Right atrium auricular region (tissue), 2 donors: ENCODE measurements around the gene ADAM17. TPM values are rescaled to one million over a fixed set of nuclear protein-coding genes. Genes with fewer than 3 reads are reported as not detected.
"Not testable (repeated sequence)": the region's sequence is repeated elsewhere in the genome, so short reads cannot be mapped to it uniquely, and the experiment has no call there.

Experiments
- DNase-seq: peaks from one replicate; pipeline ENCODE4 v3.0.0-alpha.2; 2019; ENCODE audit warnings: low spot score
- H3K27ac ChIP-seq, 2 donors: fragments of 200-600 bp; sonication (generic); 1 replicate in 1 of 2; 2 replicates in 1 of 2; pipeline ENCODE4 v1.5.1; 2016 to 2019
- H3K27me3 ChIP-seq, 2 donors: fragments of 200-600 bp; sonication (generic); one replicate each; pipeline versions ENCODE4 v1.5.1 to v1.6.0; 2017 to 2019
- H3K36me3 ChIP-seq: fragments of 200-600 bp; sonication (generic); one replicate; pipeline ENCODE4 v1.5.1; 2016
- H3K4me1 ChIP-seq, 2 donors: fragments of 200-600 bp; sonication (generic); one replicate each; pipeline versions ENCODE4 v1.5.1 to v1.6.0; 2017 to 2019
- H3K4me3 ChIP-seq, 2 donors: fragments of 200-600 bp; sonication (generic); 1 replicate in 1 of 2; 2 replicates in 1 of 2; pipeline ENCODE4 v1.5.1; 2017 to 2019; ENCODE audit warnings: mild to moderate bottlenecking in 1 of 2, moderate library complexity in 1 of 2
- H3K9me3 ChIP-seq, 2 donors: fragments of 200-600 bp; sonication (generic); one replicate each; pipeline ENCODE4 v1.5.1; 2019
- CTCF ChIP-seq, 2 donors: fragments of 200-600 bp; sonication (generic); IDR thresholded peaks; one replicate each; pipeline ENCODE4 v1.5.1; 2019; ENCODE audit warnings: antibody characterized with exemption in 2 of 2
- total RNA-seq, 2 donors: library from RNA; depleted of rRNA; stranded (reverse); fragments of >200 nt; gene quantifications; one replicate each; pipeline ENCODE4 v1.1.0, GENCODE V29; 2016

The ADAM17 gene
- total RNA-seq, 2 donors from 2014 or later = 12.2 to 16.4 TPM

- no peak for DNase-seq
- no peak for TF ChIP-seq CTCF (IDR thresholded peaks at IDR 0.05)
- H3K36me3 ChIP-seq = peaks cover 25% of the 10 kb centered on the region
- peaks cover 0 to 23% of the 10 kb centered on the region in 2 donors for H3K9me3 ChIP-seq
- H3K27ac ChIP-seq = no peak overlapping the region
- H3K4me1 ChIP-seq = peaks cover 0 to 33% of the 10 kb centered on the region in 2 donors
- H3K4me3 ChIP-seq = no peak overlapping the region
- no peaks in the 10 kb centered on the region for H3K27me3 ChIP-seq
Measured at GRCh38 chr2:9595746-9596145, 40.1 kb upstream of the ADAM17 start.

- not testable (repeated sequence) for H3K27me3 ChIP-seq, DNase-seq, H3K4me3 ChIP-seq
- peaks cover 0 to 18% of the 10 kb centered on the region in 2 donors for H3K9me3 ChIP-seq
- H3K36me3 ChIP-seq = peaks cover 20% of the 10 kb centered on the region
- peaks cover 0 to 33% of the 10 kb centered on the region in 2 donors for H3K4me1 ChIP-seq
- peak overlapping the region in 1 of 2 donors; percentile 54 for H3K27ac ChIP-seq
Measured at GRCh38 chr2:9595256-9595655, 39.6 kb upstream of the ADAM17 start.

- H3K4me1 ChIP-seq = peaks cover 0 to 33% of the 10 kb centered on the region in 2 donors
- no peak for TF ChIP-seq CTCF (IDR thresholded peaks at IDR 0.05)
- H3K9me3 ChIP-seq = peaks cover 0 to 10% of the 10 kb centered on the region in 2 donors
- peak overlapping the region; percentile 4 to 54 for H3K27ac ChIP-seq
- no peaks in the 10 kb centered on the region for H3K27me3 ChIP-seq
- peaks cover 13% of the 10 kb centered on the region for H3K36me3 ChIP-seq
- H3K4me3 ChIP-seq = no peak overlapping the region
- DNase-seq = no peak
Measured at GRCh38 chr2:9594366-9595054, 38.9 kb upstream of the ADAM17 start.

- DNase-seq = no peak
- Histone ChIP-seq H3K27ac (peak overlapping the region in 1 of 2 donors; percentile 54), H3K36me3 (peaks cover 8% of the 10 kb centered on the region), H3K27me3 (no peaks in the 10 kb centered on the region), H3K4me3 (no peak overlapping the region), H3K4me1 (peaks cover 0 to 33% of the 10 kb centered on the region in 2 donors), H3K9me3 (peaks cover 0 to 4% of the 10 kb centered on the region in 2 donors)
- no peak for TF ChIP-seq CTCF (IDR thresholded peaks at IDR 0.05)
Measured at GRCh38 chr2:9593925-9594324, 38.3 kb upstream of the ADAM17 start.

- H3K27me3 ChIP-seq = no peaks in the 10 kb centered on the region
- no peak for TF ChIP-seq CTCF (IDR thresholded peaks at IDR 0.05)
- peaks cover 0 to 33% of the 10 kb centered on the region in 2 donors for H3K4me1 ChIP-seq
- peaks cover 20% of the 10 kb centered on the region for H3K36me3 ChIP-seq
- no peak for DNase-seq
- H3K4me3 ChIP-seq = no peak overlapping the region
- H3K9me3 ChIP-seq = no peaks in the 10 kb centered on the region
- no peak overlapping the region for H3K27ac ChIP-seq
Measured at GRCh38 chr2:9592699-9593098, 37.1 kb upstream of the ADAM17 start.

- H3K27ac ChIP-seq = no peak overlapping the region
- peaks cover 36% of the 10 kb centered on the region for H3K36me3 ChIP-seq
- TF ChIP-seq CTCF (IDR thresholded peaks at IDR 0.05) = no peak
Measured at GRCh38 chr2:9590641-9591040, 35.0 kb upstream of the ADAM17 start.

More at GRCh38 chr2:9590641-9591040, 35.0 kb upstream of the ADAM17 start:
- DNase-seq = no peak
- H3K4me1 ChIP-seq = peaks cover 0 to 23% of the 10 kb centered on the region in 2 donors
- no peak overlapping the region for H3K4me3 ChIP-seq
- no peaks in the 10 kb centered on the region for H3K9me3 ChIP-seq
- H3K27me3 ChIP-seq = no peaks in the 10 kb centered on the region
